ENCODE results near the gene CARNS1.

DNA sequence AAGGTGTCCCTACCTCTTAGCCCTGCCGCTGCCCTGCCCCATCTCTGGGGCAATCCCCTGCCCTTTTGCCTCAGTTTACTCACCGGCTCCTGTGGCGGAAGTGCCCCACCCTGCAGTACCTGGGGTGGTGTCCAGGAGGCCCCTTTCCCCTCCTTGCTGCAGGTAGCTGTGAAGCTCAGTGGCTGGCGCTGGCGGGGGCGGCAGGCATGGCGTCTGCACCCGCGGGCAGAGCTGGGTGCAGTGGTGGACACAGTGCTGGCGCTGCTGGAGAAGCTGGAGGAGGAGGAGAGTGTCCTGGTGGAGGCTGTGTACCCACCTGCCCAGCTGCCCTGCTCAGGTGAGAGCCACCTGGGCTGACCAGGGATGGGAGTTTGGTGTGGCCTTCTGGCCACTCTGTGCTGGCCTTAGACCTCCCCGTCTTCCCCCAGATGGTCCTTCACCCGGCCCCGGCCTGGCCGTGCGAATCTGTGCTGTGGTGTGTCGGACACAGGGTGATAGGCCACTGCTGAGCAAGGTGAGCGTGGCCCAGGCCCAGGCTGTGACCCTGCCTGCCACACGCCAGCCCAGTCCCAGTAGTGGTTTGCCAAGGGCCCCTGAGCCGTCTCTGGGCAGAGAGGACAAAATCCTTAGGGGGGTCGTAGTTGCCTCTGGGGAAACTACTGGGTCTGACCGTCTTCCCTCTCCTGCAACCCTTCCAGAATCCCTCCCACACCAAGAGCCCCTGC lies 4.0 kb downstream of the CARNS1 start:
- TF ChIP-seq CTCF (conservative IDR thresholded peaks at IDR 0.05), result no peak
- TF ChIP-seq ZFX (IDR thresholded peaks at IDR 0.05), result no peak
